ENCODE data around the gene MRGPRG.

Gene MRGPRG

DNA sequence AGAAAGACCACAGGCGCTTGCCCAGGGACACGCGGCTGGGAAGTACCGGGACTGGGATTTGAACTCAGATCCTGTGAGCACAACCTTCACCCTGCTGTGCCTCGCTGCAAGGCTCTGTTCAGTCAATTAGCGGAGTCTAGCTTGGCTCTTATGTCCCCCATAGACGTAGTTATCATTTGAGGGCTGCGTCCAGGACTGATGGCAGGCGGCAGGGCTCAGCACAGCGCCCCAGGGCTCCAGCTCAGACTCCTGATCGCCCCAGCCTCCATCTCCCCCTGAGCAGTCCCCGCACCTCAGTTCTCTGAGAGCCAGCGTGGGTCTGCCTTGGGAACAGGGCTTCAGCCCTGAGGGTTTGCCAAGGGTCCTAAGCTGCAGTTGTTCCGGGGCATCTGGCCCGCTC, 19.8 kb downstream of the MRGPRG start:
- Histone ChIP-seq H3K4me3 (no peak overlapping the region), H3K27ac (no peak overlapping the region)
- peak; percentile 36 for DNase-seq (ENCODE audit: low spot score)
- no peak for TF ChIP-seq CTCF (IDR thresholded peaks at IDR 0.05)

DNA sequence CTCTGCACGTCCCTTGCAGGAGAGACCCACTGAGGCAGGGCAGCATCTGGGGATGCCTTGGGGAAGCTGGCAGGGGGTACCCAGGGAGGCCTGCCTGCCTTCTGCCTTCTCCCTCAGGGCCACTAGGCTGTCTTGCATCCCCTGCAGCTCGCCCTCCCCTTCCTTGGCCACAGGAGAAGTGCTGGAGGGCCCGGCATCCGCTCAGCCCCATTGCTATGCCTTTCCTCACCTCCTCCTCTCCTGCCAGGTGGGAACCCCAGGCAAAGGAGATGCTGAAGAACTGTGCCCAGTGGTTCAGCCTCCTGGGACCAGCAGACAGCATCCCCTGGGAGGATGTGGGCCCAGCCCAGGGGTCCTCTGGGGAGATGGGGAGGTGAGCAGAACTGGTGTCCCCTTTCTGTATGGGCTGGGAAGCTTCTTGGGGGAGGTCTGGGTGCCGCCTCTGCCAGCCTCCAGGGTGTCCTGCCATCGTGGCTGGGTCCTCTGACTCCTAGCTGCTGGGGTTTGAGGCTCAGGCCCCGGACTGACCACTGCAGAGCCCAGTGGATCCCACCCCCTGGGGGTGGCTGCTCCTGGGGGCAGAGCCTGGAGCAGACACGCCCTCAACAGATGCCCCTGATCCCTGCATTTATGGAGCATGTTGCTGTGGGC, 20.6 kb downstream of the MRGPRG start:
- Histone ChIP-seq H3K4me3 (no peak overlapping the region), H3K27ac (no peak overlapping the region)
- peak; percentile 67 for DNase-seq (ENCODE audit: low spot score)
- no peak for TF ChIP-seq CTCF (IDR thresholded peaks at IDR 0.05)

- no peak overlapping the region for H3K4me3 ChIP-seq
- DNase-seq (ENCODE audit: low spot score), result peak; percentile 72
- H3K27ac ChIP-seq, result no peak overlapping the region
- no peak for TF ChIP-seq CTCF (IDR thresholded peaks at IDR 0.05)
Measured at GRCh38 chr11:3197044-3197695, 21.4 kb downstream of the MRGPRG start.

- DNase-seq (ENCODE audit: low spot score), result peak; percentile 54
- no peak overlapping the region for H3K27ac ChIP-seq
- H3K4me3 ChIP-seq, result no peak overlapping the region
- TF ChIP-seq CTCF (IDR thresholded peaks at IDR 0.05), result no peak
Measured at GRCh38 chr11:3196161-3197043, 22.2 kb downstream of the MRGPRG start.

DNA sequence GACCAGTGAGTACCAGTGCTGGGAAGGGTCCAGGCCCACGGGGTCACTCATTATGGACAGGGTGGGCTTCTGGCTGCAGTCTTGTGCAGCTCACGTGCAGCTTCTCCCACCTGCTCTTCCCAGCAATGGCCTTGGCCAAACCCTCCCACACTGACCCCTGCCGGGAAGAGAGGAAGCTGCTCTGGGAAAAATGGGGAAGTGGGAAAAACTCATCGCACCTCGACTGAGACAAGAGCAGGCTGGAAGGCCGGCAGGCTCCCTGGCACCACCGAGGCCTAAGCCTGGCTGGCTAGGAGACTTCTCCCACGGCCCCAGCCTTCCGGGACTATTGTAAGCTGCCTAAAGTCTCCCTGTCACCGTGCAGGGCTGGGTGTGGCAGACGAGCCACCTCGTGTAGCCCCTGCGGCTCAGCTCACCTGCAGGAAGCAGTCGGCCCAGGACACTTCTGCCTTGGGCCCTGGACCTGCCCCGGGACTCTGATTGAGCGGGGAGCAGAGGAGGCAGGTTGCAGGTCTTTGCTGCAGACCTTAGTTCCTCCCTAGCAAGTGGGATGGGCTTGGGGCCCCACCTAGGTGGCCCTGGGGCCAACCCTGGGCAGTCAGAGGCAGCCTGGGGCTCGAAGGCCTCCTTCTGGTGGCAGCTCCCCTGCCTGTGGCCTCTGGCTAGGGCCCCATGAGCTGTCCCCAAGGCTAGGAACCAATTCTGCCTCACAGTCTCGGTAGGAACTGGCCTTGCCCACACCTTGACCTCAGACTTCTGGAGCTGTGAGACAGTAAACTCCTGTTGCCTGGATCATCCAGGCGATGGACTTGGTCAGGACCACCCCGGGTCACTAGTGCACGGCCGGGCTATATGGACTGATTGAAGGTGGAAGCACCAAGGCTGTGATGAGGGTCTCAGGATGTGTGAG, 23.1 kb downstream of the MRGPRG start:
- peak; percentile 68 for DNase-seq (ENCODE audit: low spot score)
- Histone ChIP-seq H3K27ac (no peak overlapping the region), H3K4me3 (no peak overlapping the region)
- peak; percentile 13 for TF ChIP-seq CTCF (IDR thresholded peaks at IDR 0.05)

- Histone ChIP-seq H3K4me3 (no peak overlapping the region), H3K27ac (no peak overlapping the region)
- DNase-seq (ENCODE audit: low spot score), result peak; percentile 28
- TF ChIP-seq CTCF (IDR thresholded peaks at IDR 0.05), result no peak
Measured at GRCh38 chr11:3194016-3194816, 24.4 kb downstream of the MRGPRG start.

All from coronary artery (tissue), 2 donors.